HG03469 (cell line): ENCODE data around the gene CEP128.
A peak's percentile ranks its signal among the peaks of the same experiment; 100 is the strongest.

Experiments used
- ATAC-seq: cut with Tn5 transposase; IDR thresholded peaks from one replicate; pipeline ENCODE4 v1.9.1; 2021; ENCODE audit warnings: mild to moderate bottlenecking, moderate library complexity, moderate number of reproducible peaks; ENCODE audit not compliant: unreplicated experiment

The CEP128 gene

DNA sequence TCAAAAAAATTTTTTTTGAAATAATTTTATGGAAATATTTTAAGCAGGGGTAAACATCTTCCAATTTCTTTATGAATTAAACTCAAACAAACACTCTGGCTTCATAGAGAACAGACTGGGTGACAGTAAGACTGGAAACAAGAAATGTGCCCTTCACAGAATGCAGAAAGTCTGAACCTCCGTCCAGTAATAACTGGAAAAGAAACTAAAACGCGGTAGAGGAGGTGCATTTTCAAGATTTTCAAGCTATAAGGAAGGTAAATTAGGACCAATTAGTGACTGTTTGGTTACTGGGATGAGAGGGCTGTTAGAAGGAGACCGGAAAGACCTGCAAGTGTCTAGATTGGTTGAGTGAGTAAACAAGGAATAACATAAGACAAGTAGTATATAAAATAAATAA is 245.7 kb downstream of the CEP128 start:
- ATAC-seq: peak; percentile 60

- ATAC-seq: no peak
Measured at GRCh38 chr14:80692903-80693302, 248.6 kb downstream of the CEP128 start.

DNA sequence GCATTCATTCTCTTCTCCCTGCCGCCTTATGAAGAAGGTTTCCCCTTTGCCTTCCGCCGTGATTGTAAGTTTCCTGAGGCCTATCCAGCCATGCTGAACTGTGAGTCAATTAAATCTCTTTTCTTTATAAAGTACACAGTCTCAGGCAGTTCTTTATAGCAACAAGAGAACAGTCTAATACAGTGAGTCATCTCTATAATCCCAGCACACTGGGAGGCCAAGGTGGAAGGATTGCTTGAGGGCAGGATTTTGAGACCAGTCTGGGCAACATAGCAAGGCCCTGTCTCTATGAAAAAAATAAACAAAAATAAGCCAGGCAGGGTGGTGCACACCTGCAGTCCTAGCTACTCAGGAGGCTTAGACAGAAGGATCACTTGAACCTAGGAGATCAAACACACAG is 259.9 kb downstream of the CEP128 start:
- ATAC-seq: no peak

DNA sequence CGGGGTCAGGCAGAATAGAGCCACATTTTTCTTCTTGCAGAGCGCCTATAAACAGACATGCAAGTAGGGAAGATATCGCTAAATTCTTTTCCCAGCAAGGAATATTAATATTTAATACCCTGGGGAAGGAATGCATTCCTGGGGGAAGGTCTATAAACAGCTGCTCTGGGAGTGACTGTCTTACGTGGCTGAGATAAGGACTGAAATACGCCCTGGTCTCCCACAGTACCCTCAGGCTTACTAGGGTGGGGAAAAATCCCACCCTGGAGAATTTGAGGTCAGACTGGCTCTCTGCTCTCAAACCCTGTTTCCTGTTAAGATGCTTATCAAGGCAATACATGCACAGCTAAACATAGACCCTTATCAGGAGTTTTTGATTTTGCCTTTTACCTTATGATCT is 262.3 kb downstream of the CEP128 start:
- no peak for ATAC-seq

DNA sequence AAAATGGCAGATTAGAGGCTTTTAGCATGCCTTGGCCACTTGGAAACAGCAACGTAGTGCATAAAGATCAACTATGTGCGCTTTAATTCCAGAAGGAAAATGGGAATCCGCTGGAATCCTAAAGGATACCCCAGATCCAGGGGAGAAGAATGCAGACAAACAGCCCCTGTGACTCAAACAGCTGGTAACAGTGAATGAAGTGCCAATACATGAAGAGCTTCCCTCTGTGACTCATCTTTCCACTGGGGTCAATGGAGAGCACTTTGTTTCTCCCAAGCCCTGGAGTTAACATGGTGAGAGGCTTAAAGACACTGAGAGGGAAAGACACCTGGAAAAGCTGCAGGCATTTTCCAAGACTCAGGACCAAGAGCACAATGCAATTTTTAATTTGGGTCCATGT is 263.1 kb downstream of the CEP128 start:
- ATAC-seq: no peak

DNA sequence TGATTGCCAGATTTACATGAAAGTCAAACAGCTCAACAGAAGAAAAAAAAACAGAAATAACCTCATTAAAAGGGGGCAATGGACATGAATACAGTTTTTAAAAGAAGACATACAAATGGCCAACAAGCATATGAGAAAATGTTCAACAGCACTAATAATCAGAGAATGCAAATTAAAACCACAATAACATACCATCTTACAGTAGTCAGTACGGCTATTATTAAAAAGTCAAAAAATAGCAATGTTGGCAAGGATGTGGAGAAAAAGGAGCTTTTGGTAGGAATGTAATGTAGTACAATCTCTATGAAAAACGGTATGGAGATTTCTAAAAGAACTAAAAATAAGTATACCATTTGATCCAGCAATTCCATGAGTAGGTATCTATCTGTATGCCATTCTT is 272.1 kb downstream of the CEP128 start:
- ATAC-seq: no peak

DNA sequence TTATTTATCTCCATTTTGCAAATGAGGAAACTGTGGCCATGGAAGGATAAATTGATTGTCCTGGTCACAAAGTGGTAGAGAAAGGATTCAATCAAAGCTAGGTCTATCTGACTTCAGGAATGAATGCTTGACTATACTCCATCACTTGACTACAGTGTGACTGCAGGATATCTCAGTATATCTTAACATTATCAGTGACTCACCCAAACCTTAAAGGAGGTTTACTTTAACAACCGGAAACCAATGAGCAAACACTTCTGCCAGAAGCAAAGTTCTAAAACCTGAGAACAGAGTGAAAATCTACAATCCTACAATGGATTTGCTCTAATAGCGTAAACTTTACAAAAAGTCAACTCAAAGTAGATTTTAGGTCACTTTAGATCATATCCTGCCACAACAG is 277.0 kb downstream of the CEP128 start:
- ATAC-seq: no peak

DNA sequence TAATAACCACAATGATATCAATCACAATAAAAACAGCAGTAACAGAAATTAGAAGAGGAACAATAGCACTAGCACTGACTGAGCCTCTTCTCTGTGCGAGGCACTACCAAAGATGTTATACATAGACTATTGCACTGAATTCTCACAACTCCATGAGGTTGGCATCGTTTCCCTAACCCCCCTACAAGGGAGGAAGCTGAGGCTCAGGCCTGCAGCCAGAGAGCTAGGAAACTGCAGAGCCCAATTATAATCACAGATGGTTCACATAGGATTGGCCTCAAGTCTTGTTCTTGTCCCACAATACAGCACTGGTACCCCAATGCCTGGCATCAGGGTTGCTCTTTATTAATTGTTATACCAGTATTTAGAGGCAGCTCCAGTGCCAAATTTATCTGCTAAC is 278.0 kb downstream of the CEP128 start:
- no peak for ATAC-seq

DNA sequence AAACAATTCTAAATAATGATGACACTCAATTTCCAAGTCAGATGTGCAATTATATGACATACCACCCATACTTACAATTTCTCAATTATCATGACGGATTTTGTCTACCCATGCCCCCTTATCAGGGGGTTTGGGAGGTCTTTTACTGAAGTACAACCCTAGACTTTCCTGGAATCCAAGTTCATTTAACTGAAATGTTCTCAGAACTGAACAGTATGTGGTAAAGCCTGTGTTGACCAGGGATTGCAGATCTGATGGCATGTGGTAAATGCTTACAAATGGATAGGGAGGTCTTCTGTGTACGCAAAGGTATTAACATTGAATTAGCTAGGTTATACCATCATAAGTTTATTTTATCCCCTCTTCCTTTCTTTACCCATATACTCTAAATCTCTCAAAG is 281.8 kb downstream of the CEP128 start:
- ATAC-seq: no peak

DNA sequence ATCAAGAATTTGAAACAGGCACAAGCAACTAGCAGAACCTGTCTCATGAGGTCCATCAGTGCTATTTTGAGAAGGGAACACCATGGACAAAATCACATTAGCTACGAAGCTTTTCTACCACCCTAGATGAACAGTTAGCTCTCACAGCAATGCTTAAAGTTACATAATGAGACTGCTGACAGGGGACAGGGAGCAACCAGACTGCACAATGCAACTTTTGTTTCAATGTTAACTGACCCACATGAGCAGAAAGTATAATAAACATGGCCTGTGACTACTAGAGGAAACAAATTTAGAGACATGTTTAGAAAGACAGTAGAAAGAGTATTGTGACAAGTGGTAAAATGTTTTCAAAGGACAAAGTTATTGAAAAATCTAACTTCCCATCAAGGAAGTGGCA is 282.8 kb downstream of the CEP128 start:
- no peak for ATAC-seq

GRCh38 chr14:80658155-80658554 is 283.4 kb downstream of the CEP128 start:
- no peak for ATAC-seq

- ATAC-seq: no peak
Measured at GRCh38 chr14:80653956-80654355, 287.6 kb downstream of the CEP128 start.

DNA sequence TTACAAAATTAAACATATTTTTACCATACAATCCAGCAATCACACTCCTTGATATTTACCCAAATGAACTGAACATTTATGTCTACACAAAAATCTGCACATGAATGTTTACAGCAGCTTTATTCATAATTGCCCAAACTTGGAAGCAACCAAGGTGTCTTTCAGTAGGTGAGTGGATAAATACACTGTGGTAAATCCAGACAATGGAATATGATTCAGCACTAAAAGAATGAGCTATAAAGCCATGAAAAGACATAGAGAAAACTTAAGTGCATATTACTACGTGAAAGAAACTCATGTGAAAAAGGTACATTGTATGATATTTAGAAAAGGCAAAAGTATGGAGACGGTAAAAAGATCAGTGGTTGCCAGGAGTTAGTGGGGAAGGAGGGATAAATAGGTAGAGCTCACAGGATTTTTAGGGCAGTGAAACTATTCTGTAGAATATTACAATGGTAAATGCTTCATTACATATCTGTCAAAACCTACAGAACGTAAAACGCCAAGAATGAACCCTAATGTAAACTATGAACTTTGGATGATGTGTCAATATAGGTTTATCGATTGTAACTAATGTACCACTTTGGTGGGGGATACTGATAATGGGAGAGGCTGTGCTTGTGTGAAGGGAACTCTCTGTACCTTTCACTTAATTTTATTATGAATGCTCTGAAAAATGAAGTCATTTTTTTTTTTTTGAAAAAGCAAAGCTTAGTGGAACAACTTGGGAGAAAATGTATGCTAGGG is 295.7 kb downstream of the CEP128 start:
- ATAC-seq: no peak

DNA sequence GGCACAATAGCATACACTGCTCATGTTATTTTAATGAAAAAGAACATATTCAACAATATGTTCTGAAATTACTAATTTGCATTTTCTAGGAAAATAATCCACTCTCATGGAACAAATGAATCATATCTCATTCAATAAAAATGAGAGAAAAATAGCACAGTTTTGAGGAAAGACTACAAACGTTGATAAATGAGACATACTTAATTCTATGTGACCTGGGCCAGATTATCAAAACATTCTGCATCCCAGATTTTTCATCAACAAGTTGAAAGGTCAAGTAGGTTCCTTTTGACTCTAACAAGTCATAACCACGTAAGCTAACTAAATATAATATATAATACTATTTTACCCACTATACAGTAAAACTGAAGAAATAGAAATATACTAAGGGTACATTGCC is 296.7 kb downstream of the CEP128 start:
- no peak for ATAC-seq

DNA sequence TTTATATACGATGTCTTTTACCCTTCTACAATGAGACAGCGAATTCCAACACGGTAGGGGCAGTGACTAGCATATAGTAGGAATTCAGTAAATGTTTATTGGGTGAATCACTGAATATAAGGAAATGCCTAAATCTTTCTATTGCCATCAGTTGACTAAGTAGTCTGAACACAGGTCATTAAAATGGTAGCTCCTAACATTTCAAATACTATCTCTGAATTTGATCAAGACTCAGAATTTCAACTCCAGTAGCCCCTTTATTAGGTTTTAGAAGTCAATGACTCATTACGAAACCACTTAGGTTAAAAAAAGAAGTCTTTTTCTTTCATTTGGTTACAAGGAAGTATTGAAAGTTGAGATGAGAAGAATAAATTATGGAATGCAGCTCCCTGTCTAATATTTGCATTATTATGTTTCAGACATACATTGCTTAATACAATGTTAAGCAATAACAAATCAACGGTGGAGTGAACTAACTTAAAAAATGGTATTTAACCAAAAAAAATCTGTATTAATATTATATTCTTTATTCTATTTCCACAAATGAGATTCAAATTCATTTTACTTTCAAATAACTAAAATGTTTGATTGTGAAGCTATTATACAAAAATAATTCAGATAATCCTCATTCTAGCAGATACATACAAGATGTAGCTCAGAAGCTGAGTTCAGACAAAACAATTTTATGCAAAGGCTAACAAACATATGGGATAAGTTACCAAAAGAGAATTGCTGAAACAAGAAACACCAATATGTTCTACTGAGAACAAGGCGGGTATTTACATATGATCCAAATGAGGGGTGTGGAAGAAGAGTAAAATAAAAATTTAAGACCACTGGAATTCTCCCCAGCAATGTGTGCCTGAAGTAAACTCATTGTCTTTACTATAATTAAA is 302.7 kb downstream of the CEP128 start:
- no peak for ATAC-seq

GRCh38 chr14:80637756-80638619 is 303.6 kb downstream of the CEP128 start:
- no peak for ATAC-seq

- ATAC-seq: no peak
Measured at GRCh38 chr14:80636071-80636470, 305.5 kb downstream of the CEP128 start.

DNA sequence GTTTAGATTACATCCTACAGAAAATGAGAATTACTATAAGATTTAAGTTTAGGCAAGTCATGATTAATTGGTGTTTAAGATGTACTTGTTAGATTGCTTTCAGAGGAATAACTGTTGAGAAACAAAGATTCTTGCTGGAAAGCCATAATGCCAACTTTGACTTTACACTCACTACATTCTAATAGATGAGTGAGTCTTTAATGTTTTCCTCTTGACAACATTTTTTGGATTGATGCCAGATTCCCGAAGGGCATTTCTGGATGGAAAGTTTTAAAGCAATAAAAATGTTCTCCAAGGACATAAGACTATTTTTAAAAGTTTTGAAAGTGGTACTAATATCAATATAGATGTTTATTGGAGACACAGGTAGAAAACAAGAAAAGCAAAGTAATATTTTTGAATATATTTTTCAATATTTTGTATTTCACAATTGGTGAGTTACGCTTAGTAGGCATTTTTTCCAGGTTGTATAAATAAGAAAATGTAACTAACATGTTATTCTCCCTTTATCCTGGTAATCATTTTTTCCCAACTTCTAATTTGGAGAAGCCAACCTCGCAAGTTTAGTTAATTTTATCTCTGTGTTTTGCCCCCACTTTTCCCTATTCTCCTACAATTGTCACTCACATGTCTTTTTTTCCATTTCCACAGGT is 307.3 kb downstream of the CEP128 start:
- no peak for ATAC-seq

- no peak for ATAC-seq
Measured at GRCh38 chr14:80629606-80630005, 311.9 kb downstream of the CEP128 start.

GRCh38 chr14:80628547-80628946 is 313.0 kb downstream of the CEP128 start:
- no peak for ATAC-seq

- ATAC-seq: no peak
Measured at GRCh38 chr14:80627745-80628144, 313.8 kb downstream of the CEP128 start.
